ENCODE results near the gene CTNNA3. TPM values are rescaled to one million over a fixed set of nuclear protein-coding genes. Genes with fewer than 3 reads are reported as not detected.

CTNNA3 gene
- total RNA-seq, 1 experiment from 2014 or later = 0.20 TPM

DNA sequence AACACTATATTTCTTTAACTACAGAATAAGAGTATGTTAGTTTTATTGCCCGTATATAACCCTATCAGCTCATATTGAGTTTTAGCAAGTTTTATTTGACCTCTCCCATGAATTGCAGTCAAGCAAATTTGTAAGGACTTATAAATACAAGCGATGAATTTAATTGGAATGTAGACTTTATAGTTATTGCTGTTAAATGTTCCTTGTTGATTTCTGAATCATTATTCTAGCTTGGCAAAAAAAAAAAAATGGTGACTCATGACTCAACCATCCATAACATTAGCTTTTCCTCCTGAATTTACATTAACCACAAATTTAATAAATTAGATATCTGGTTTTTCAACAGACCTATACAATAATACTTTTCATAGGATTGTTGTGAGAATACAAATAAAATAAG is 1104.1 kb downstream of the CTNNA3 start:
- Mint-ChIP-seq H3K4me3 (ENCODE audit: unreplicated experiment) (no peak overlapping the region), H3K36me3 (ENCODE audit: insufficient read depth, unreplicated experiment) (no peaks in the 10 kb centered on the region), H3K4me1 (ENCODE audit: low read depth, unreplicated experiment) (no peaks in the 10 kb centered on the region), H3K9me3 (ENCODE audit: unreplicated experiment) (no peaks in the 10 kb centered on the region), H3K27ac (ENCODE audit: unreplicated experiment) (no peak overlapping the region), H3K27me3 (ENCODE audit: insufficient read depth, unreplicated experiment) (no peaks in the 10 kb centered on the region)
- intact Hi-C loops (cut with micrococcal nuclease; ENCODE audit: unreplicated experiment) = no loop called here
- BruUV-seq (replicated peaks) = no TSS peak
- Histone ChIP-seq H3K4me1 (no peaks in the 10 kb centered on the region), H3K27me3 (replicated peaks; ENCODE audit: control insufficient read depth, insufficient read depth, low read length) (no peaks in the 10 kb centered on the region), H3K9me3 (no peaks in the 10 kb centered on the region), H3K4me3 (ENCODE audit: low read depth, low read length) (no peak overlapping the region), H3K36me3 (ENCODE audit: control insufficient read depth, insufficient read depth, low read length) (no peaks in the 10 kb centered on the region)
- POLR2A ChIA-PET = no interaction called here
- TF ChIP-seq CTCF (IDR thresholded peaks at IDR 0.05; ENCODE audit: insufficient read depth in 1 of 2, low read depth in 1 of 2, low read length in 1 of 2, severe bottlenecking in 1 of 2, unreplicated experiment in 1 of 2) = no peak
- CTCF ChIA-PET = no interaction called here
- DNase-seq = no peak

DNA sequence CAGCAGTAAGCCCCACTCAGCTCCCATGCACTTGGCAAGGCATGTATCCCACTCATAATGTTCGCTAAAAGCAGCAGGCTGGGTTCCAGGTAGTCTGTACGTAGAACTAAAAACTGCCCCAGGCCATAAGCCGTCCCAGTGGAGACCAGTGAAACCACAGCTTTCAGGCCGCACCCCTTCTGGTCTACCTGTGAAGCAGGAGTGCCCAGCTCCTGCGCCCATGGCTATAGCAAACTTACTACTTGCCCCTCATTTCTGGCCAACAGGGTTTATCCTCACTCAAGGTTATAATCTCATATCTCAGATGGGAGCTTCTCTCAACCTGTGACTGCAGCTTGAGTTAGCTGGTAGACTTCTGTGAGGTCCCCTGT is 1108.3 kb downstream of the CTNNA3 start:
- Histone ChIP-seq H3K36me3 (ENCODE audit: control insufficient read depth, insufficient read depth, low read length) (no peaks in the 10 kb centered on the region), H3K27me3 (replicated peaks; ENCODE audit: control insufficient read depth, insufficient read depth, low read length) (no peaks in the 10 kb centered on the region), H3K4me3 (ENCODE audit: low read depth, low read length) (no peak overlapping the region), H3K4me1 (no peaks in the 10 kb centered on the region), H3K9me3 (no peaks in the 10 kb centered on the region)
- no peak for DNase-seq
- Mint-ChIP-seq H3K27me3 (ENCODE audit: insufficient read depth, unreplicated experiment) (no peaks in the 10 kb centered on the region), H3K36me3 (ENCODE audit: insufficient read depth, unreplicated experiment) (no peaks in the 10 kb centered on the region), H3K9me3 (ENCODE audit: unreplicated experiment) (no peaks in the 10 kb centered on the region), H3K27ac (ENCODE audit: unreplicated experiment) (no peak overlapping the region), H3K4me1 (ENCODE audit: low read depth, unreplicated experiment) (no peaks in the 10 kb centered on the region), H3K4me3 (ENCODE audit: unreplicated experiment) (no peak overlapping the region)
- no TSS peak for BruUV-seq (replicated peaks)
- CTCF ChIA-PET = interaction anchor here (0.7 kb wide), 1 partner anchor 12 kb away, joined by 4 read pairs; no protein-coding TSS in a partner anchor
- POLR2A ChIA-PET = no interaction called here
- no peak for TF ChIP-seq CTCF (IDR thresholded peaks at IDR 0.05; ENCODE audit: insufficient read depth in 1 of 2, low read depth in 1 of 2, low read length in 1 of 2, severe bottlenecking in 1 of 2, unreplicated experiment in 1 of 2)
- intact Hi-C loops (cut with micrococcal nuclease; ENCODE audit: unreplicated experiment) = no loop called here

- CTCF ChIA-PET = interaction anchor here (0.7 kb wide), 1 partner anchor 11 kb away, joined by 4 read pairs; no protein-coding TSS in a partner anchor
Observed at GRCh38 chr10:66586897-66587679, 1108.9 kb downstream of the CTNNA3 start.

More at GRCh38 chr10:66586897-66587679, 1108.9 kb downstream of the CTNNA3 start:
- no peak for TF ChIP-seq CTCF (IDR thresholded peaks at IDR 0.05; ENCODE audit: insufficient read depth in 1 of 2, low read depth in 1 of 2, low read length in 1 of 2, severe bottlenecking in 1 of 2, unreplicated experiment in 1 of 2)
- POLR2A ChIA-PET = no interaction called here
- H3K36me3 ChIP-seq (ENCODE audit: control insufficient read depth, insufficient read depth, low read length) = no peaks in the 10 kb centered on the region
- Mint-ChIP-seq H3K36me3 (ENCODE audit: insufficient read depth, unreplicated experiment) (no peaks in the 10 kb centered on the region), H3K27me3 (ENCODE audit: insufficient read depth, unreplicated experiment) (no peaks in the 10 kb centered on the region), H3K27ac (ENCODE audit: unreplicated experiment) (no peak overlapping the region), H3K4me3 (ENCODE audit: unreplicated experiment) (no peak overlapping the region), H3K9me3 (ENCODE audit: unreplicated experiment) (no peaks in the 10 kb centered on the region), H3K4me1 (ENCODE audit: low read depth, unreplicated experiment) (no peaks in the 10 kb centered on the region)
- no peak overlapping the region for H3K4me3 ChIP-seq (ENCODE audit: low read depth, low read length)
- no TSS peak for BruUV-seq (replicated peaks)
- H3K4me1 ChIP-seq = no peaks in the 10 kb centered on the region
- no peaks in the 10 kb centered on the region for H3K9me3 ChIP-seq
- DNase-seq = no peak
- H3K27me3 ChIP-seq (replicated peaks; ENCODE audit: control insufficient read depth, insufficient read depth, low read length) = no peaks in the 10 kb centered on the region
- intact Hi-C loops (cut with micrococcal nuclease; ENCODE audit: unreplicated experiment) = loop anchor here (1.0 kb wide), 1 partner anchor 344 kb away; no protein-coding TSS in a partner anchor

Data from Caco-2 (cell line).